HEK293T (cell line): ENCODE data around the gene STAP1.
"Not testable (repeated sequence)": the region's sequence is repeated elsewhere in the genome, so short reads cannot be mapped to it uniquely, and the experiment has no call there.

Experiments
- CTCF ChIA-PET: fragments of 350-600 bp; formaldehyde crosslinking; extraction: SDS; loops from one replicate; lab custom pipeline; 2021; ENCODE audit warnings: antibody characterized with exemption, inconsistent platforms; lab: Yijun Ruan, JAX
- POLR2A ChIA-PET: fragments of 350-600 bp; formaldehyde crosslinking; extraction: SDS; loops from one replicate; lab custom pipeline; 2020; ENCODE audit warnings: antibody characterized with exemption, inconsistent platforms; lab: Yijun Ruan, JAX
- DNase-seq: peaks from one replicate; pipeline ENCODE4 v3.0.0; 2012; ENCODE audit warnings: mixed read lengths; ENCODE audit errors: extremely low spot score
- ARNT ChIP-seq: fragments of 450-650 bp; IDR thresholded peaks from 2 replicates; pipeline ENCODE4 v1.6.1; 2017; ENCODE audit warnings: mild to moderate bottlenecking
- BHLHE40 ChIP-seq: fragments of 450-650 bp; IDR thresholded peaks from 2 replicates; pipeline ENCODE4 v1.6.1; 2016; ENCODE audit warnings: mild to moderate bottlenecking, moderate library complexity, borderline replicate concordance
- CTBP1 ChIP-seq: fragments of 450-650 bp; IDR thresholded peaks from 2 replicates; pipeline ENCODE4 v1.6.1; 2016; ENCODE audit warnings: borderline replicate concordance
- ELF4 ChIP-seq: fragments of 450-650 bp; IDR thresholded peaks from 2 replicates; pipeline ENCODE4 v1.6.1; 2017; ENCODE audit warnings: antibody characterized with exemption
- FOXA1 ChIP-seq: fragments of 450-650 bp; IDR thresholded peaks from 2 replicates; pipeline ENCODE4 v1.6.1; 2016; ENCODE audit warnings: mild to moderate bottlenecking
- FOXK2 ChIP-seq: fragments of 450-650 bp; IDR thresholded peaks from 2 replicates; pipeline ENCODE4 v1.6.1; 2016; ENCODE audit warnings: mild to moderate bottlenecking
- FOXM1 ChIP-seq: fragments of 450-650 bp; IDR thresholded peaks from 2 replicates; pipeline ENCODE4 v1.6.1; 2017; ENCODE audit warnings: mild to moderate bottlenecking, borderline replicate concordance
- HDGF ChIP-seq: fragments of 450-650 bp; IDR thresholded peaks from 2 replicates; pipeline ENCODE4 v1.6.1; 2017; ENCODE audit warnings: antibody characterized with exemption, borderline replicate concordance
- L3MBTL2 ChIP-seq: fragments of 450-650 bp; conservative IDR thresholded peaks from 2 replicates; pipeline ENCODE4 v1.6.1; 2016; ENCODE audit warnings: mild to moderate bottlenecking
- LEF1 ChIP-seq: fragments of 450-650 bp; IDR thresholded peaks from 2 replicates; pipeline ENCODE4 v1.6.1; 2017; ENCODE audit warnings: mild to moderate bottlenecking, borderline replicate concordance
- NFRKB ChIP-seq: fragments of 450-650 bp; IDR thresholded peaks from 2 replicates; pipeline ENCODE4 v1.6.1; 2016; ENCODE audit warnings: mild to moderate bottlenecking, moderate library complexity
- SP1 ChIP-seq: fragments of 450-650 bp; IDR thresholded peaks from 2 replicates; pipeline ENCODE4 v1.6.1; 2017
- SUZ12 ChIP-seq: fragments of 450-650 bp; IDR thresholded peaks from 2 replicates; pipeline ENCODE4 v1.6.1; 2016; ENCODE audit warnings: mild to moderate bottlenecking
- TARDBP ChIP-seq: fragments of 450-650 bp; IDR thresholded peaks from 2 replicates; pipeline ENCODE4 v1.6.1; 2016
- ZNF384 ChIP-seq: fragments of 450-650 bp; IDR thresholded peaks from 2 replicates; pipeline ENCODE4 v1.6.1; 2016
- TF ChIP-seq, protein P1 (sequence below): fragments of 450-650 bp; IDR thresholded peaks from 2 replicates; pipeline ENCODE4 v1.6.1; 2016

Gene STAP1

GRCh38 chr4:67558493-67558892 lies at the start of gene STAP1:
TSS of gene STAP1 (plus strand) at chr4:67558727. CDS start at chr4:67558810, 83 bp downstream.
- TF ChIP-seq ZNF384 (no peak), TARDBP (no peak), NFRKB (no peak), HDGF (no peak), ARNT (no peak), L3MBTL2 (no peak), BHLHE40 (no peak), FOXK2 (no peak), FOXA1 (no peak)
- TF ChIP-seq, protein P1, sequence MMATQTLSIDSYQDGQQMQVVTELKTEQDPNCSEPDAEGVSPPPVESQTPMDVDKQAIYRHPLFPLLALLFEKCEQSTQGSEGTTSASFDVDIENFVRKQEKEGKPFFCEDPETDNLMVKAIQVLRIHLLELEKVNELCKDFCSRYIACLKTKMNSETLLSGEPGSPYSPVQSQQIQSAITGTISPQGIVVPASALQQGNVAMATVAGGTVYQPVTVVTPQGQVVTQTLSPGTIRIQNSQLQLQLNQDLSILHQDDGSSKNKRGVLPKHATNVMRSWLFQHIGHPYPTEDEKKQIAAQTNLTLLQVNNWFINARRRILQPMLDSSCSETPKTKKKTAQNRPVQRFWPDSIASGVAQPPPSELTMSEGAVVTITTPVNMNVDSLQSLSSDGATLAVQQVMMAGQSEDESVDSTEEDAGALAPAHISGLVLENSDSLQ, result no peak
- ChIA-PET CTCF (no interaction called here), POLR2A (no interaction called here)
- no peak for DNase-seq

DNA sequence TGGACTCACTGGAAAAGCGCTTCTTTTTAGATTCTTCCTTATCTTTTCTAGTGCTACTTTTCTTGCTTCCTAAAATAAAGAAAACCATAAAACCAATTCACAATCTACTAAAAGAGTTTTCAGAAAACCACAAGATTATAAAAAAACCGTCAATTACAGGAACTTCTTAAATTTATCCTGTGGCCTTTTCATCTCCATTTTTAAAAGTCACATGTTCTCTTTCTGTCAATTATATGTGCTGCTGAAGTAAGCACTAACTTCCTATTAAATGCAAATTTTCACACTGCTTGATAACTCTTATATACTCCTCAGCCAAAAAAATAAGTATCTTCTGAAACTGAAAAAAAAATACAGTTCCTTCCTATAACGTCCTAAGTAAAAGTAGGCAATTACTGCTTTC lies 46.0 kb upstream of the STAP1 start:
- no peak for DNase-seq
- ChIA-PET CTCF (no interaction called here), POLR2A (no interaction called here)
- TF ChIP-seq ELF4, result no peak
- no peak for TF ChIP-seq NFRKB
- no peak for TF ChIP-seq TARDBP
- no peak for TF ChIP-seq SP1
- TF ChIP-seq HDGF, result no peak
- TF ChIP-seq BHLHE40, result no peak
- TF ChIP-seq, protein P1, result no peak
- no peak for TF ChIP-seq FOXA1
- TF ChIP-seq L3MBTL2, result no peak
- TF ChIP-seq LEF1, result no peak
- no peak for TF ChIP-seq CTBP1

GRCh38 chr4:67520141-67520540 lies 38.4 kb upstream of the STAP1 start:
- TF ChIP-seq, protein P1, result no peak
- no peak for TF ChIP-seq FOXK2
- no peak for TF ChIP-seq NFRKB
- no peak for TF ChIP-seq ZNF384
- no peak for TF ChIP-seq ARNT
- TF ChIP-seq FOXM1, result no peak
- TF ChIP-seq FOXA1, result no peak
- no peak for TF ChIP-seq HDGF
- TF ChIP-seq SP1, result no peak
- no peak for TF ChIP-seq L3MBTL2
- TF ChIP-seq ELF4, result no peak
- no peak for TF ChIP-seq TARDBP
- ChIA-PET CTCF (no interaction called here), POLR2A (no interaction called here)
- no peak for DNase-seq

GRCh38 chr4:67521506-67521905 lies 37.0 kb upstream of the STAP1 start:
- ChIA-PET CTCF (no interaction called here), POLR2A (no interaction called here)
- DNase-seq, result no peak
- TF ChIP-seq CTBP1 (no peak), HDGF (no peak), SP1 (no peak), NFRKB (no peak), ZNF384 (no peak), SUZ12 (no peak), ELF4 (no peak), BHLHE40 (no peak), ARNT (no peak)

GRCh38 chr4:67522230-67522629 lies 36.3 kb upstream of the STAP1 start:
- no peak for DNase-seq
- ChIA-PET CTCF (no interaction called here), POLR2A (no interaction called here)
- TF ChIP-seq L3MBTL2 (no peak), TARDBP (no peak), CTBP1 (no peak), FOXM1 (no peak), FOXK2 (no peak), ELF4 (no peak), FOXA1 (no peak), SUZ12 (no peak), ZNF384 (no peak), ARNT (no peak), NFRKB (no peak), HDGF (no peak)
- TF ChIP-seq, protein P1, result no peak

- CTCF ChIA-PET, result no interaction called here
- TF ChIP-seq ZNF384 (no peak), ELF4 (no peak), FOXM1 (no peak), CTBP1 (no peak), SUZ12 (no peak), TARDBP (no peak), BHLHE40 (no peak), L3MBTL2 (no peak), NFRKB (no peak), ARNT (no peak)
- no peak for DNase-seq
Measured at GRCh38 chr4:67522851-67523671, 35.5 kb upstream of the STAP1 start.

GRCh38 chr4:67524140-67524539 lies 34.4 kb upstream of the STAP1 start:
- CTCF ChIA-PET, result not testable (repeated sequence)
- POLR2A ChIA-PET, result interaction anchor here (0.9 kb wide), 1 partner anchor 20 kb away, joined by 3 read pairs; no protein-coding TSS in a partner anchor

More at GRCh38 chr4:67522851-67523671, 35.5 kb upstream of the STAP1 start:
- POLR2A ChIA-PET, result interaction anchor here (0.9 kb wide), 1 partner anchor 21 kb away, joined by 3 read pairs; no protein-coding TSS in a partner anchor

More at GRCh38 chr4:67524140-67524539, 34.4 kb upstream of the STAP1 start:
- not testable (repeated sequence) for DNase-seq
